Lung microvascular endothelial cell (primary cell): ENCODE data around the gene DNM3. TPM values are rescaled to one million over a fixed set of nuclear protein-coding genes. Genes with fewer than 3 reads are reported as not detected.

Experiments
- DNase-seq, 2 donors: peaks; one replicate each; pipeline versions ENCODE4 v3.0.0 to v3.0.0-alpha.2; 2010; ENCODE audit warnings: low read depth in 2 of 2
- total RNA-seq: library from RNA; depleted of rRNA; stranded (reverse); fragments of >200 nt; gene quantifications from 2 replicates; pipeline ENCODE4 v1.2.1, GENCODE V29; 2014

DNM3 gene
- total RNA-seq, 1 donor from 2014 or later = 4.0 TPM

GRCh38 chr1:171919891-171920887 lies 78.9 kb downstream of the DNM3 start:
- no peak for DNase-seq

- DNase-seq = no peak
These were observed 81.7 kb downstream of the DNM3 start for GRCh38 chr1:171922999-171923398.

- no peak for DNase-seq
These were observed 87.8 kb downstream of the DNM3 start for GRCh38 chr1:171929121-171929520.

DNA sequence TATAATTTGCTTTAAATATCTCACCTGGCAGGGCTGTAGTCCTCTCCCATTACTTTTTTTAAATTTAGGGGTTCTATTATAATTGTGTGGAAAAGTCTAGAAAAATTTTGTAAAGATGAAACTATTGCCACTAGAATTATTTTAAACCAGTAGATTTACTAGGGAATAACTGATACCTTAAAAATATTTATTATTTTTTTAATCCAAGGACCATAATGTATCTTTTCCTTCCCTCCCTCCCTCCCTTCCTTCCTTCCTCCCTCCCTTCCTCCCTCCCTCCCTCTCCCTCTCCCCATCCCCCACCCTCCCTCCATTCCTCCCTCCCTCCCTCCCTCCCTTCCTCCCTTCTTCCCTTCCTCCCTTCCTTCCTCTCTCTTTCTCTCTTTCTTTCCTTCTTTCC lies 90.5 kb downstream of the DNM3 start:
- DNase-seq = no peak

GRCh38 chr1:171934664-171935063 lies 93.4 kb downstream of the DNM3 start:
- DNase-seq = no peak

DNA sequence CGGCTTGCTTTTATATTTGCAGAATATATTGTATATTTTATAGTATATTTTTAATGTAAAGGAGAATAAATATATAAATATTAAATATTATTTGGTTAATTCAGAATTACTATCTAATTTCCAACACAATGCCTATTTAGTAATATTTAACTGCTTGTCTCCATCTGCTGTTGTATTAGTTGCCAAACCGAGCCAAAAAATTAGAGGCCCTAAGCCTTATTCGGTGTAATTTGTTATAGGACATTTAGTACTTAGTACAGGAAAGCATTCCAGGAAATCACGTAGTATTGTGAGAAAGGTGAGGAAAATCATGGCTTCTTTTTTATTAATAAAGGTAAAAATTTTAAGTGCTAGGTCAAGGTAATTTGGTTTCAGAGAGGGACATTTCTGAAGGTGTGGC lies 93.8 kb downstream of the DNM3 start:
- no peak for DNase-seq

DNA sequence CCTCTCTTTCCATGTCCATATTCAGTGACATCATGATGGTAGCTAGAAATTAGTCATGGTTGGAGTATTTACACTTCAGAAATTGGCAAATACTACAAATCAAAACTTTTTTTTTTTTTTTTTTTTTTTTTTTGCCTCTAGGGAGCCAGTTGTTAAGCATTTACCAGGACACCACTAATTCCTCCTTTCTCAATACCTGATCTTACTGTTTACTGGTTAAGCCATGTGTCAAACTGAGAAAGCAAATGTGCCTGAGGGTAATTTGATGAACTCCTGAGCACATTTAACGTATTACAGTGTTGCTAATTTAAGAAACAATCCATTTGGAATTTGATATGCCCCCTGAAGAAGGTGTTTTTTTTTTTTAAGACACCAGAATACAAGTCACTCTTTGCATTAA lies 94.4 kb downstream of the DNM3 start:
- DNase-seq = no peak

DNA sequence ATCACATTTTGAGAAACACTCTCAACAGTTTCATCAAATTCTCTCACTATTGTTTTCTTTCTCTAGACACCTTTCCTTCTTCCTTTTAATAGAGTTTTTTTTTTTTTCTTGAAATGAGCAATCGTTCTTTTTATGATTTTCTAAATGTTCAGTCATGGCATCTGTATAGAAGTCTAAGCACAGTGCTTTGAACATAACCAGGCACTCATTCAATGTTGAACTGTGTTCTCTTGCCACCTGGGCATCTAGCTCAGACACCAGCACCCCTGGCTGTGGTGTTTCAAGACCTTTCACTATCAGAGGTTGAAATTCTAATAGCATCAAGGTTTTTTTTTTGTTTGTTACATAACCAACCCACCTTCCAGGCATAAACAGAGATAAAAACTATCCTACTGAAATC lies 96.6 kb downstream of the DNM3 start:
- DNase-seq = no peak

- DNase-seq = no peak
These were observed 98.4 kb downstream of the DNM3 start for GRCh38 chr1:171939740-171940139.

GRCh38 chr1:171940368-171940767 lies 99.1 kb downstream of the DNM3 start:
- DNase-seq = no peak

DNA sequence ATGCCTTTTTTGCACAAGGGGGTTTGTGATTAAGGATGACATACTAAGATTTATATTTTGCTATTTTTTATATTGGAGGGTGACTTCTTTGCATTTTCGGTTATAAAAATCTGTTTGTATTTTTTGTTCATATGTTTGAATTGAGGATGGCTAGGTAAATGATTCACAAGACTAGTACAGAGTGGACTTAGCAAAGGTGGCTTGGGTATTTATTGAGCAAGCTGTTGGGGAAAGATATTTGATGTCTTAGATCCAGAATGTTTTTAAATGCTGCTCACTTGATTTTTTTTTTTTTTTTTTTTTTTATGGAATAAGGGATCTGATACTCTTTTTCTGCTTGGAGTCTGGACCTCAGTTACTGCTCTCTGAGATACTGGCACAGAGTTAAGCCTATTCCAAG lies 100.6 kb downstream of the DNM3 start:
- DNase-seq = no peak

DNA sequence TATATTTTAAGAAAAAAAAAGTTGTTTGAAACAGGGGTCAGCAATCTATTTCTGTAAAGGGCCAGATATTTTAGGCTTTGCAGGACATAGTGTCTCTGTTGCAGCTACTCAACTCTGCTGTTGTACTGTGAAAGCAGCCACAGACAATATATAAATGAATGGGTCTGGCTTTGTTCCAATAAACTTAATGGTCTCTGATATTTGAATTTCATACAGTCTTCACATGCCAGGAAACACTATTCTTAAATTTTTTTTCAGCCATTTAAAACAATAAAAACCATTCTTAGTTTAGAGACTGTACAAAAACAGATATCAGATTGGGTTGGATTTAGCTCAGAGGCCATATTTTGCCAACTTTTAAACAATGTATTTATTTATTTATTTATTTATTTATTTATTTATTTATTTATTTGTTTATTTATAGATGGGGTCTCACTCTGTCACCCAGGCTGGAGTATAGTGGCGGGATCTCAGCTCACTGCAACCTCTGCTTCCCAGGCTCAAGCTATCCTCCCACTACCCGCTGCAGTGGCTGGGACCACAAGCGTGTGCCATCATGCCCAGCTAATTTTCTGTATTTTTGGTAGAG lies 102.8 kb downstream of the DNM3 start:
- DNase-seq = no peak

DNA sequence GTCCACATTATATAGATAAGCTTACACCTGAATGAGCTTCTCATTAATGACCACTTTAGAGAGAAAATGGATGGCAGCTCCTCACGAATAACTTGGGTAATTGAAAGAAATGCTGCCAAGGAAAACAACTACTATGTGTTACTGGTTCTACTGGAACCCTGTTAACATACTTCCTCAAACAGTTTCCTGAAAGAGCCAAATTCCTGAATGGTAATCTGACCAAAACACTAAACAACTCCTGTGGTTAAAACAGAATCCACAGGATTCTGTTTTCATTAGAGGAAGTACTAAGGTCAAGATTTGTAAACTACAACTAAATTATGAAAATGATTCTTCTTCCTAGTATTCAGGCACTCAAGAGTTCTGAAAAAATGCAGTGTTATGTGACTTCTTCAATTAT lies 107.2 kb downstream of the DNM3 start:
- DNase-seq = peak in 1 of 2 donors; percentile 57

GRCh38 chr1:171949316-171949715 lies 108.0 kb downstream of the DNM3 start:
- no peak for DNase-seq

- DNase-seq = no peak
These were observed 112.5 kb downstream of the DNM3 start for GRCh38 chr1:171953835-171954234.

DNA sequence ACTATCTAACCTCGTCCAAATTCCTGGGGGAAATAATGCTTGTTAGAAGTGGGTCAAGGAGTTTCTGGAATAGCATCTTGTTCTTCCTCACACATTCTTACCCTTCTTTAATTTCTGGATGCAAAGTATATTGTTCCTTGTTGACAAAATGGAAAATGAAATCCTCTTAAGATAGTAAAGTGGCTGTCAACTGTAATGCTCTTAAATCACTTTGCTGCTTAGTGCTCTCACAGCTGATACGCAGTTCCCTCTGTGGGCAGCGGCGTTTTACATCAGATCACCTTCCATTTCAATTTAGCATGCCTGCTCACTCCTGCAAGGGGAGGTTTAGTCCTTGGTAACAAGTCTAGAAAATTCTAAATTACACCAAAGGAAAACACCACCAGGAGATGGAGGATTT lies 113.1 kb downstream of the DNM3 start:
- no peak for DNase-seq

GRCh38 chr1:171961861-171962260 lies 120.6 kb downstream of the DNM3 start:
- no peak for DNase-seq

- no peak for DNase-seq
These were observed 122.5 kb downstream of the DNM3 start for GRCh38 chr1:171963762-171964161.

DNA sequence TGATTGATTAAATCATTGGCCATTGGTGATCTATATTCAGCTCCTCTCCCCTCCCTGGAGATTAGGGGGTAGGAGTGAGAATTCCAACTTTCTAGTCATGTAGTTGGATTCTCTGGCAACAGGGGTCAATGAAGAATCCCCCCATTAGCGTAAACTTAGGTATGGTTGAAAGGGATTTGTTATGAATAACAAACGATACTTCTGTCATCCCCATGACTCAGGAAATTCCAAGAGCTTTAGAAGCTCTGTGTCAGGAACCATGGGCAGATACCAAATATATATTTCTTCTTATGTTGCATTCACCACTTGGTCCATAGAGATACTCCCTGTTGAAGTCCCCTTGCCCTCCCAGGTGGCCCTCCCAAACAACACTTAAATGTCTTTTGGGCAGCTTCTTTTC lies 124.5 kb downstream of the DNM3 start:
- DNase-seq = peak in 1 of 2 donors; percentile 6

DNA sequence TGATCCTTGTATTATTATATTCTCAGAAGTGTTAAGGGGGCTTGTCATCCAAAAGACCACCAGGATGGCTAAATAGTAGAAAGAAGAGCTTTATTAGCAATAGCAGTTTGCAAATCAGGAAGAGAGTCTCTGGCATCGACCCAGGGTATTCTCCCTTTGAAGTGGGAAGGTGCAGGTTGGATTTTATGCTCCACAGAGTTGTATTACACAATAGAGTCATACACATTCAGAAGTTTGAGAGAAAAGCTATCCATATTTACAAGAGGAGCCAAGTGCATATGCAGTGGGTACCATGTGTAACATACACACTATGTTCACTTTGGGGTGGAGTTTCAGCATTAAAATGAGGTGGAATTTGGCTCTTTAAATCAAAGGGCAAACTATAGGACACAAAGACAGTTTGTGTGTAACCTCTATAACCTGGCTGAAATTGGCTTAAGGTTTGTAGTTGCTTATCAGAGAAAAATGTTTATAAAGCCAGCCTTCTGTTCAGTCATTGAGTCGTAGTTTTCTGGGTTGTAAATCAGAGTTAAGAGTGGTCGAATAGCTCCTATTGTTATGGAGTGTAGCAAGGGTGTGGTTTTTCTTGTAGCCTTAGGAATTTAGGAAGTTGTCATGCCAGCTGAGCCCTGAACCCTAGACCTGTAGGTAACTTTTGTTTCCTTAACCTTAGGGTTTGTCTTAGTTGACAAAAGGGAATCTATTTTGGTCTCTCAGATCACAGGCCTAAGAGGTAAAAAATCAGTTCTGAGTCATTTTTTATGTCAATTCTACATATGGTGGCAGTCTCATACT lies 125.3 kb downstream of the DNM3 start:
- DNase-seq = peak; percentile 9 to 12

GRCh38 chr1:171969226-171969625 lies 127.9 kb downstream of the DNM3 start:
- no peak for DNase-seq

DNA sequence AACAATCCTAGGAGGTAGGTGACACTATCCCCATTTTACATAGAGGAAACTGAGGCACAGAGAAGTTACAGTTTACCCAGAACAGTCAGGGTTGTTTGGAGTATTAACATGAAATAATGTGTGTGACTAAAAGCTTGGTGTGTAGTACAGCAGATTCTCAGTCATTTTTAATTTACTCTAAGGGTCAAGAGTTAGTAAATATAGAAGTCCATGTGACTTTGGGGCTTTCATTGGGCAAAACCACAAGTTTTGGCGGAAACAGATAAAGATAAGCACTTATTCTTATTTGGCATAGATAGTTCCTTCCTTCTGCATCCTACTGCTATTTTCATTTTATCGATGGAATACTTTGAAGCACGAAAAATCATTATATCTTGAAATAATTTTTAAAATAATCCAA lies 128.5 kb downstream of the DNM3 start:
- no peak for DNase-seq
